PC-9 (cell line): ENCODE data around the gene PPP2R3B. TPM values are rescaled to one million over a fixed set of nuclear protein-coding genes. Genes with fewer than 3 reads are reported as not detected.

Experiments
- BruUV-seq: library from RNA; stranded (reverse); fragments of 400-500 nt; replicated peaks from 2 replicates; lab custom pipeline; 2021; lab: Mats Ljungman, UMichigan
- CTCF ChIA-PET: fragments of 300-600 bp; sonication (Branson Sonifier 250); formaldehyde crosslinking; loops from one replicate; lab custom pipeline; 2022; ENCODE audit warnings: antibody characterized with exemption; lab: Charles Lee
- POLR2A ChIA-PET: fragments of 300-600 bp; sonication (Branson Sonifier 250); formaldehyde crosslinking; loops from one replicate; lab custom pipeline; 2022; ENCODE audit warnings: antibody characterized with exemption; ENCODE audit not compliant: unreplicated experiment; lab: Charles Lee
- DNase-seq, 2 experiments: peaks; one replicate each; pipeline versions ENCODE4 v3.0.0 to v3.0.0-alpha.2; 2015 to 2022; ENCODE audit warnings: mixed read lengths in 1 of 2
- H2AFZ ChIP-seq: fragments of 200-600 bp; sonication (generic); 2 replicates; pipeline ENCODE4 v1.8.1; 2017; ENCODE audit warnings: antibody characterized with exemption
- H3F3A ChIP-seq: fragments of 200-600 bp; sonication (generic); 2 replicates; pipeline ENCODE4 v1.8.1; 2017; ENCODE audit warnings: antibody characterized with exemption, mild to moderate bottlenecking, low read depth; ENCODE audit not compliant: insufficient read depth
- H3K27ac ChIP-seq: fragments of 200-600 bp; sonication (generic); 2 replicates; pipeline ENCODE4 v1.6.1; 2016; ENCODE audit warnings: mixed run types
- H3K27me3 ChIP-seq: fragments of 200-600 bp; sonication (generic); 2 replicates; pipeline ENCODE4 v1.6.1; 2016; ENCODE audit warnings: low read depth, mixed run types; ENCODE audit not compliant: insufficient read depth
- H3K36me3 ChIP-seq: fragments of 200-600 bp; sonication (generic); 2 replicates; pipeline ENCODE4 v1.6.1; 2016; ENCODE audit warnings: low read depth, mixed run types
- H3K4me1 ChIP-seq: fragments of 200-600 bp; sonication (generic); replicated peaks from 2 replicates; pipeline ENCODE4 v1.6.1; 2016; ENCODE audit warnings: mixed run types; ENCODE audit not compliant: insufficient read depth
- H3K4me2 ChIP-seq: fragments of 200-600 bp; sonication (generic); 2 replicates; pipeline ENCODE4 v1.6.1; 2017; ENCODE audit warnings: mixed run types
- H3K4me3 ChIP-seq: fragments of 200-600 bp; sonication (generic); 2 replicates; pipeline ENCODE4 v1.6.1; 2016; ENCODE audit warnings: mixed run types
- H3K79me2 ChIP-seq: fragments of 200-600 bp; sonication (generic); 2 replicates; pipeline ENCODE4 v1.6.1; 2017; ENCODE audit warnings: low read depth, mixed run types
- H3K9me2 ChIP-seq: fragments of 200-600 bp; sonication (generic); 2 replicates; pipeline ENCODE4 v1.8.1; 2017; ENCODE audit warnings: mild to moderate bottlenecking; ENCODE audit not compliant: insufficient read depth
- H3K9me3 ChIP-seq: fragments of 200-600 bp; sonication (generic); 2 replicates; pipeline ENCODE4 v1.8.1; 2016; ENCODE audit warnings: low read depth; ENCODE audit not compliant: insufficient read depth
- H4K20me1 ChIP-seq: fragments of 200-600 bp; sonication (generic); 2 replicates; pipeline ENCODE4 v1.8.1; 2017; ENCODE audit not compliant: insufficient read depth
- EZH2 ChIP-seq: fragments of 200-600 bp; sonication (generic); IDR thresholded peaks from 2 replicates; pipeline ENCODE4 v1.8.0; 2017; ENCODE audit warnings: antibody characterized with exemption, low read depth
- intact Hi-C: fragments of 100-400 bp; cut with micrococcal nuclease; formaldehyde crosslinking; loops from one replicate; pipeline ENCODE4 v1.10.0; 2022; ENCODE audit not compliant: unreplicated experiment
- total RNA-seq: library from RNA; stranded (reverse); gene quantifications from 2 replicates; pipeline ENCODE4 v1.2.3, GENCODE V29; 2021
- TF ChIP-seq, protein P1 (sequence below): fragments of 200-600 bp; sonication (generic); conservative IDR thresholded peaks from 2 replicates; pipeline ENCODE4 v1.6.1; 2017; ENCODE audit warnings: mixed run types, antibody characterized with exemption, mild to moderate bottlenecking, moderate library complexity

The PPP2R3B gene
- total RNA-seq, 1 experiment from 2014 or later, result 32.5 TPM

DNA sequence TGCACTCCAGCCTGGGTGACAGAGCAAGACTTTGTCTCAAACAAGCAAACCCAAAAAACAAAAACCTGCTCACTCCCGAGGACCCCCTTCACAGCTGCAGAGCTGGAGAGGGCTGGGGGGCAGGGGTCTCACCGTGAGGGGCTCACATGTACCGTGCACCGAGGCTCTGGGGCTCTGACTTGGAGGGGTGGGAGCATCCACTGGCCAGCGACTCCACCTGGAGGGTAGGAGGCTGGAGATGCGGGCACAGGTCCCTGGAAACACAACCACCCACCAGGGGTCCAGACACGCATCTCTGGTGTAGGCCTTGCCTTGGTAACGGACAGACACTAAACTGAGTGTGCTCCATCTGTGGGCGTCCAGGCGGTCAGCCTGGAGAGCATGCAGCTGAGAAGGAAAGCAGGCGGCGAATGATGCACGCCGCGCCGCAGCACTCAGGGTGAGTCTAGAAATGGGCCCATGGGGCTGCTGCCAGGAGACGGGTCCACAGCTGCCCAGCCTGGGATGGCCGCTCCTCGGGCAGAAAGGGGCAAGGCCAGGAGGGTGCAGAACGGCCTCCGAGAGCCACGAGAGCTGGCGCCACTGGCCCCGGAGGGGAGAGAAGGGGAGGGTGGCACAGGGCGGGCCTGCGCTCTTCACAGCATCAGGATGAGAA, 26.1 kb downstream of the PPP2R3B start:
- Histone ChIP-seq H3K4me1 (no peaks in the 10 kb centered on the region), H3K36me3 (no peaks in the 10 kb centered on the region)

DNA sequence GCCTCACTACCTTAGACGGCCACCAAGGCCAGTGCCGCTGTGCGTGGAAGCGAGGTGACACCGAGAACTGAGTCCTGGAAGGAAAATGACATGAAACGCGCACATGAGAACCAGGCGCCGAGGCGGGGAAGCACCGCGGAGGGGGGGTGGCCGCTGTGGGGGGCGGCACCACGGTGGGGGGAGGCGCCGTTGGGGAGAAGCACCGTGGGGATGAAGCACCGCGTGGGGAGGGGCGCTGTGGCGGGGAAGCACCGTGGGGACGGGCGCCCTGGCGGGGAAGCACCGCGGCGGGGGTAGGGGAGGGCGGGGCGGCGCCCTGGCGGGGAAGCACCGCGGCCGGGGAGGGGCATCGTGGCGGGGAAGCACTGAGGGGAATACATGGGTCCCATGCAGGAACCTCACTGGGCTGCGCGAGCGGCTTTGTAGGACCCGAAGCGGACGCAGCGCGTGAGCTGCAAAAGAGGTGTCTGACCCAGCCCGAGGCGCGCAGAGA, 28.0 kb downstream of the PPP2R3B start:
- Histone ChIP-seq H3K36me3 (no peaks in the 10 kb centered on the region), H3K9me3 (no peaks in the 10 kb centered on the region), H3K27me3 (no peaks in the 10 kb centered on the region), H3K9me2 (no peaks in the 10 kb centered on the region), H4K20me1 (no peaks in the 10 kb centered on the region), H3K79me2 (no peaks in the 10 kb centered on the region), H3F3A (no peaks in the 10 kb centered on the region), H3K4me2 (no peak overlapping the region), H2AFZ (no peak overlapping the region), H3K4me1 (no peaks in the 10 kb centered on the region), H3K4me3 (no peak overlapping the region), H3K27ac (no peak overlapping the region)
- no peak for TF ChIP-seq EZH2
- TF ChIP-seq, protein P1, sequence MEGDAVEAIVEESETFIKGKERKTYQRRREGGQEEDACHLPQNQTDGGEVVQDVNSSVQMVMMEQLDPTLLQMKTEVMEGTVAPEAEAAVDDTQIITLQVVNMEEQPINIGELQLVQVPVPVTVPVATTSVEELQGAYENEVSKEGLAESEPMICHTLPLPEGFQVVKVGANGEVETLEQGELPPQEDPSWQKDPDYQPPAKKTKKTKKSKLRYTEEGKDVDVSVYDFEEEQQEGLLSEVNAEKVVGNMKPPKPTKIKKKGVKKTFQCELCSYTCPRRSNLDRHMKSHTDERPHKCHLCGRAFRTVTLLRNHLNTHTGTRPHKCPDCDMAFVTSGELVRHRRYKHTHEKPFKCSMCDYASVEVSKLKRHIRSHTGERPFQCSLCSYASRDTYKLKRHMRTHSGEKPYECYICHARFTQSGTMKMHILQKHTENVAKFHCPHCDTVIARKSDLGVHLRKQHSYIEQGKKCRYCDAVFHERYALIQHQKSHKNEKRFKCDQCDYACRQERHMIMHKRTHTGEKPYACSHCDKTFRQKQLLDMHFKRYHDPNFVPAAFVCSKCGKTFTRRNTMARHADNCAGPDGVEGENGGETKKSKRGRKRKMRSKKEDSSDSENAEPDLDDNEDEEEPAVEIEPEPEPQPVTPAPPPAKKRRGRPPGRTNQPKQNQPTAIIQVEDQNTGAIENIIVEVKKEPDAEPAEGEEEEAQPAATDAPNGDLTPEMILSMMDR, result no peak
- BruUV-seq, result no TSS peak
- CTCF ChIA-PET, result no interaction called here
- POLR2A ChIA-PET, result no interaction called here
- intact Hi-C loops, result no loop called here
- DNase-seq, result no peak

More for the DNA sequence above, 26.1 kb downstream of the PPP2R3B start:
- Histone ChIP-seq H3K9me2 (no peaks in the 10 kb centered on the region), H3K79me2 (no peaks in the 10 kb centered on the region), H3K4me2 (no peak overlapping the region), H3K27ac (no peak overlapping the region), H3K9me3 (no peaks in the 10 kb centered on the region), H3F3A (no peaks in the 10 kb centered on the region), H4K20me1 (no peaks in the 10 kb centered on the region), H3K27me3 (no peaks in the 10 kb centered on the region), H3K4me3 (no peak overlapping the region), H2AFZ (no peak overlapping the region)
- no TSS peak for BruUV-seq
- CTCF ChIA-PET, result no interaction called here
- POLR2A ChIA-PET, result no interaction called here
- intact Hi-C loops, result no loop called here
- DNase-seq, result no peak
- no peak for TF ChIP-seq EZH2
- TF ChIP-seq, protein P1, result no peak

DNA sequence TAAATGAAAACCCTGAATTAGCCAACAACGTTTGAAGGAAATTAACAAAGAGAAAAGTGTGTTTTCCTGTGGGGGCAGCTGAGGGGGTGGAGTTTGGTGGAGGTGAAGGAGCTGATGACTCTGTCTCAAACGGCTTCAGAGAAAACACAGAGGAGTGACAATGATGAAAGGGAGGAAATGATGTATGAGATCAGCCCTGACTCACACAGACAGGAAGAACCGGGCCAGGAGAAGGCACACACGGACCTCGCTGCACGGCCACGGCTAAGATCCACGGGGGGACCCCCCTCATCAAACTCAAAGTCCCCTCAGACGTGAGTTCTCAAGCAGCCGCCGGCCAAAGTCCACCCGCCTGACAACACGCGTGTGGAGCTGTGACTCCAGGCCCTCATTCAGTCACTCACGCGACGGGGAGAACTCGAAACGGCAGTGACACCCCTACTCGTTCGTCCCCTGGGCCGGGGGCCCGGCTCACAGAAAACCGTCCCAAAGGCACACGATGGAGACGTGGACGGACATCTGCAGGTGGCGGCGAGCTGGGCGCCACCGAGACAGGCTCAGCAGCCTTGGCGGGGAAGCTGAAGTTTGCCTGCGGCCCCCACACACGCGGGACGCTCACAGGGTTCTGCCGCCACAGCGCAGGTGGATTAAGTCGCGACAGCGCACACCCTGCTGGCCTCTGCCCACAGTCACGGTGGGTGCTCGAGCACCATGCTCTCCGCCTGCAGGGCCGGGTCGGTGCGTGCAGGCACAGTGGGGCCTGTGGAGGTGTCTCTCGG, 28.8 kb downstream of the PPP2R3B start:
- Histone ChIP-seq H3K9me3 (no peaks in the 10 kb centered on the region), H3K79me2 (no peaks in the 10 kb centered on the region), H4K20me1 (no peaks in the 10 kb centered on the region), H3K36me3 (no peaks in the 10 kb centered on the region), H3K9me2 (no peaks in the 10 kb centered on the region), H3F3A (no peaks in the 10 kb centered on the region), H2AFZ (no peak overlapping the region), H3K4me1 (no peaks in the 10 kb centered on the region), H3K4me3 (no peak overlapping the region), H3K27me3 (no peaks in the 10 kb centered on the region), H3K4me2 (no peak overlapping the region), H3K27ac (no peak overlapping the region)
- no peak for DNase-seq
- BruUV-seq, result no TSS peak
- POLR2A ChIA-PET, result no interaction called here
- CTCF ChIA-PET, result no interaction called here
- no peak for TF ChIP-seq EZH2
- TF ChIP-seq, protein P1, result no peak
- intact Hi-C loops, result no loop called here
